Mesenchymal stem cell (in vitro differentiated cells and primary cell): ENCODE data around the gene PHPT1.

ENCODE experiments used
- DNase-seq: peaks from one replicate; pipeline ENCODE4 v3.0.0-alpha.2; 2013
- H2AFZ ChIP-seq: one replicate; pipeline ENCODE4 v1.6.1; 2013; ENCODE audit warnings: low read depth, mild to moderate bottlenecking, control low read depth, inconsistent platforms, low read length, moderate library complexity
- H2AK5ac ChIP-seq: 2 replicates; pipeline ENCODE4 v1.6.1; 2013; ENCODE audit warnings: low read length, moderate library complexity, mild to moderate bottlenecking, inconsistent platforms; ENCODE audit not compliant: severe bottlenecking
- H2BK120ac ChIP-seq: one replicate; pipeline ENCODE4 v1.6.1; 2013; ENCODE audit warnings: low read depth, mild to moderate bottlenecking, inconsistent platforms, low read length, moderate library complexity
- H2BK12ac ChIP-seq, 2 experiments: one replicate each; pipeline ENCODE4 v1.6.1; 2013; ENCODE audit warnings: inconsistent platforms in 2 of 2, low read length in 2 of 2, mild to moderate bottlenecking in 2 of 2, moderate library complexity in 2 of 2, control low read depth in 1 of 2
- H2BK15ac ChIP-seq: one replicate; pipeline ENCODE4 v1.6.1; 2013; ENCODE audit warnings: mild to moderate bottlenecking, low read depth, inconsistent platforms; ENCODE audit not compliant: poor library complexity, severe bottlenecking
- H2BK5ac ChIP-seq: 2 replicates; pipeline ENCODE4 v1.6.1; 2013; ENCODE audit warnings: low read depth, mild to moderate bottlenecking, low read length, control low read depth, inconsistent platforms; ENCODE audit not compliant: poor library complexity, severe bottlenecking
- H3K14ac ChIP-seq, 2 experiments: one replicate each; pipeline ENCODE4 v1.6.1; 2013; ENCODE audit warnings: inconsistent platforms in 2 of 2, low read length in 2 of 2, control low read depth in 1 of 2, mild to moderate bottlenecking in 1 of 2, moderate library complexity in 1 of 2
- H3K18ac ChIP-seq, 2 experiments: one replicate each; pipeline ENCODE4 v1.6.1; 2013; ENCODE audit warnings: inconsistent platforms in 2 of 2, low read length in 2 of 2, control low read depth in 1 of 2, low read depth in 1 of 2, mild to moderate bottlenecking in 1 of 2
- H3K23ac ChIP-seq, 2 experiments: one replicate each; pipeline ENCODE4 v1.6.1; 2013; ENCODE audit warnings: inconsistent platforms in 2 of 2, low read length in 2 of 2, mild to moderate bottlenecking in 2 of 2, moderate library complexity in 2 of 2, control low read depth in 1 of 2
- H3K27ac ChIP-seq: 2 replicates; pipeline ENCODE4 v1.5.1; 2013; ENCODE audit warnings: mild to moderate bottlenecking, moderate library complexity, low read length, control low read depth, inconsistent platforms; ENCODE audit not compliant: poor library complexity, severe bottlenecking
- H3K27me3 ChIP-seq, 2 experiments: 2 replicates each; pipeline versions ENCODE4 v1.6.1 to v1.7.0; 2013; ENCODE audit warnings: low read length in 2 of 2, mild to moderate bottlenecking in 2 of 2, moderate library complexity in 2 of 2, control low read depth in 1 of 2, inconsistent platforms in 1 of 2; ENCODE audit not compliant: control insufficient read depth in 1 of 2, insufficient read depth in 1 of 2
- H3K36me3 ChIP-seq, 2 experiments: 2 replicates each; pipeline versions ENCODE4 v1.6.1 to v1.7.0; 2013; ENCODE audit warnings: low read length in 2 of 2, control low read depth in 1 of 2, inconsistent platforms in 1 of 2, low read depth in 1 of 2, mild to moderate bottlenecking in 1 of 2; ENCODE audit not compliant: insufficient read depth in 2 of 2, control insufficient read depth in 1 of 2
- H3K4ac ChIP-seq, 2 experiments: one replicate each; pipeline ENCODE4 v1.6.1; 2013; ENCODE audit warnings: inconsistent platforms in 2 of 2, low read length in 2 of 2, mild to moderate bottlenecking in 2 of 2, moderate library complexity in 2 of 2, control low read depth in 1 of 2, low read depth in 1 of 2
- H3K4me1 ChIP-seq: 2 replicates; pipeline ENCODE4 v1.6.1; 2013; ENCODE audit warnings: low read depth, low read length, control low read depth; ENCODE audit not compliant: control insufficient read depth, insufficient read depth
- H3K4me2 ChIP-seq: 2 replicates; pipeline ENCODE4 v1.6.1; 2013; ENCODE audit warnings: low read length, mild to moderate bottlenecking, inconsistent platforms; ENCODE audit not compliant: poor library complexity, severe bottlenecking
- H3K4me3 ChIP-seq, 2 experiments: 2 replicates each; pipeline versions ENCODE4 v1.5.1 to v1.7.0; 2013; ENCODE audit warnings: low read length in 2 of 2, mild to moderate bottlenecking in 2 of 2, control low read depth in 1 of 2, low read depth in 1 of 2; ENCODE audit not compliant: insufficient read depth in 1 of 2
- H3K79me1 ChIP-seq: replicated peaks from 2 replicates; pipeline ENCODE4 v1.6.1; 2013; ENCODE audit warnings: mild to moderate bottlenecking, control low read depth, low read length, inconsistent platforms; ENCODE audit not compliant: poor library complexity, severe bottlenecking
- H3K9ac ChIP-seq: 2 replicates; pipeline ENCODE4 v1.7.0; 2013; ENCODE audit warnings: mild to moderate bottlenecking, low read length, moderate library complexity
- H3K9me3 ChIP-seq: 2 replicates; pipeline ENCODE4 v1.7.0; 2013; ENCODE audit warnings: mild to moderate bottlenecking, low read length; ENCODE audit not compliant: control insufficient read depth
- H4K8ac ChIP-seq: one replicate; pipeline ENCODE4 v1.6.1; 2013; ENCODE audit warnings: inconsistent platforms, mild to moderate bottlenecking, low read length, moderate library complexity
- H4K91ac ChIP-seq: one replicate; pipeline ENCODE4 v1.6.1; 2013; ENCODE audit warnings: mild to moderate bottlenecking, low read length, inconsistent platforms
- WGBS: methylation state at CpG from one replicate; pipeline ENCODE4 v1.1.7; 2013; ENCODE audit warnings: mixed read lengths; 5-methylcytosine and 5-hydroxymethylcytosine counted together

PHPT1 gene

DNA sequence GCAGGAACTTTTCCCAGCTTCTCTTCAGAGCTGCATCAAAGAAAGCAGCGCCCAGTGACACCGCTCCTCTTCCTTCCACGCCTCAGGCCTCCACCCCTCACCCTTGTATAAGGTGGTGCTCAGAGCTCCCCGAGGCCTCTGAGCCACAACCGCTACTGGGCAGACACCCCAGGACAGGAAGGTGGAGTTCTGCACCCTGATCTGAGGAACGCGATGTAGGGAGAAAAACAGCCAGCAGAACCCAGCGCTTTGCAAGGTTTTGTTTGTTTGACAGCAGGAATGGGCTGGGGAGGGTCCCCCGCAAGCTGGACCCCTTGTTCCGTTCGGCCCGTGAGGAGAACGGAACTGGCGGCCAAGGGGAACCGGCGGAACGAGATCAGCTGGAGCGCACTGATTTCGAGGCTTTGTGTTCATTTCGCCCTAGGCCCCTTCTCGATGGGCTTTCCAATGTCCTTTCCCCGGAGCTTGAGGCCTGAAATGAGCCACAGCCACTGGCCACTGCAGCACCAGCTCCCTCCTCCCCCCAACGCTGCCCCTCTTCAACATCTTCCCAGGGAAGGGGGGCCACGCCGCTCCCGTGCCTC is 12.8 kb downstream of the PHPT1 start:
- Histone ChIP-seq H3K9me3 (no peaks in the 10 kb centered on the region), H3K4me1 (peaks cover 35% of the 10 kb centered on the region), H3K23ac (no peak overlapping the region), H2BK15ac (no peak overlapping the region), H4K8ac (no peak overlapping the region), H2AK5ac (no peak overlapping the region), H3K79me1 (peaks cover 33% of the 10 kb centered on the region), H3K4ac (no peak overlapping the region), H3K27me3 (no peaks in the 10 kb centered on the region), H3K14ac (no peak overlapping the region), H2BK12ac (no peak overlapping the region), H2AFZ (no peak overlapping the region), H3K9ac (no peak overlapping the region), H2BK120ac (no peak overlapping the region), H3K4me3 (no peak overlapping the region), H3K27ac (no peak overlapping the region), H4K91ac (no peak overlapping the region), H3K4me2 (no peak overlapping the region), H3K36me3 (peaks cover 41 to 73% of the 10 kb centered on the region in 2 experiments), H3K18ac (no peak overlapping the region), H2BK5ac (no peak overlapping the region)
- no peak for DNase-seq
- WGBS = 93% methylated on average over 26 of the region's 26 CpGs

DNA sequence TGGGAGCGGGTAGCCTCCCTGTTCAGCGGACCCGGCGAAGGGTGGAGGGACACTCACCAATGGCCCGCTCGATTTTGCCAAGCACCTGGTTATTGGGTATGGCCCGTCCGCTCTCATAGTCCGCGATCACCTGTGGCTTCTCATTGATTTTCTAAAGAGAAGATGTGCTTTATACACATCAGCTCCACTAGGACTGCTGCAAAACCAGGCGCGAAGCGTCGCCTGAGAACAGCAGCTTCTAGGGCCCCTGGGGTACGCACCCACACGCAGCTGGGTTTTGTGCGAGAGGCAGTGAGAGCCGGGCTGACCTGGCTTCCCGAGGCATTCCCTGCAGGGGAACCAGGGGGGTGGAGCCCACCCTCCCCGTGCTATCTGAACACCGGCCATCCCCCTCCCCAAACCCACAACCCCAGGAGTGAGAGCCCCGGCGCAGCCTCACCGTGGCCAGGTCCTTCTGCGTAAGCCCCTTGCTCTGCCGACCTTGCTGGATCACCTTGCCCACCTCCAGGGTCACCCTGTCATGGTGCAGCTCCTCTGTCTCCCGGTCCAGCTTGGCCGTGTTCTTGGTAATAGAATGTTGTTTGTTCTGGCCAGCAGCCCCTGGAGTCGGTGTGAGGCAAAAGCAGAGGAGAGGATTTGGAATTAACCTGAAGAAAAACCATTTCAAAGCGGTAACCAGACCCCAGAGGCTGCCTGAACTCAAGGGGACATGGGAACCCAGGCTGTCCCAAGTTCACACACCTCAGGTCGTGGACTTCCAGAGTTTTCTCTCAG is 13.8 kb downstream of the PHPT1 start:
- no peak overlapping the region for H3K14ac ChIP-seq
- H3K23ac ChIP-seq = no peak overlapping the region
- no peak overlapping the region for H2BK5ac ChIP-seq
- no peaks in the 10 kb centered on the region for H3K9me3 ChIP-seq
- H2BK15ac ChIP-seq = no peak overlapping the region
- H3K27ac ChIP-seq = no peak overlapping the region
- peaks cover 37% of the 10 kb centered on the region for H3K79me1 ChIP-seq
- H2BK120ac ChIP-seq = no peak overlapping the region
- H3K4me3 ChIP-seq = no peak overlapping the region
- H3K4me2 ChIP-seq = no peak overlapping the region
- H4K91ac ChIP-seq = no peak overlapping the region
- 97% methylated on average over 31 of the region's 31 CpGs for WGBS
- H4K8ac ChIP-seq = peak overlapping the region; percentile 12
- no peak overlapping the region for H2AFZ ChIP-seq
- no peak overlapping the region for H3K9ac ChIP-seq
- peaks cover 47 to 63% of the 10 kb centered on the region in 2 experiments for H3K36me3 ChIP-seq
- H3K4ac ChIP-seq = no peak overlapping the region
- no peak overlapping the region for H2AK5ac ChIP-seq
- H2BK12ac ChIP-seq = no peak overlapping the region
- H3K18ac ChIP-seq = no peak overlapping the region
- no peaks in the 10 kb centered on the region for H3K27me3 ChIP-seq
- DNase-seq = no peak
- peaks cover 28% of the 10 kb centered on the region for H3K4me1 ChIP-seq

DNA sequence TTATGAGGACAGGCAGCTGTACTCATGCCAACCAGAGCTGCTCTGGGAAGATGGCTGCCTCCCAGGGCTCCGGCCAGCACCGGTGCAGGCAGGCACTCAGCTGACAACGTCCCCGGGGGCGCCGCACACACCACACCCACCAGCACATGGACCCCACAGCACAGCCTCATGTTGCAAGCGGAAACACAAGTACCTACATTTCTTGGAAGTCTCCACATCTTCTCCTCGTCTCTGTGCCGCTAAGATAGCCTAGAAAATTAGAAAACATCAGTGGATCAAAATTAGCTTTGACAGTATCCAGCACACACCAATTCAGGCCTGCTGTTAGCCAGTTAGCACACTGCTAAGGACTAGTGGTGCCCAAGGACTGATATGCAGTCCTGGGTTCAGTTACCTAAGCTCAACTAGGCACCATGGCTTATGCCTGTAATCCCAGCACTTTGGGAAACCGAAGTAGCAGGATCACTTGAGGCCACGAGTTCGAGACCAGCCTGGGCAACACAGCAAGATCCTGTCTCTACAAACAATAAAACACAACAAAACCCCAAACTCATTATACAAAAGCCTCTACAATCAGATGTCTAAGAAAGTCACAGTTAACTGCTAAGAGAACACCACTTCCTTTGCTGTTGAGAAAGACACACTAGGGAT is 14.5 kb downstream of the PHPT1 start:
- H3K27ac ChIP-seq = no peak overlapping the region
- H3K18ac ChIP-seq = no peak overlapping the region
- H2AK5ac ChIP-seq = no peak overlapping the region
- H3K36me3 ChIP-seq = peaks cover 48 to 60% of the 10 kb centered on the region in 2 experiments
- no peak overlapping the region for H3K23ac ChIP-seq
- H3K4ac ChIP-seq = no peak overlapping the region
- H3K79me1 ChIP-seq = peaks cover 34% of the 10 kb centered on the region
- no peak overlapping the region for H4K91ac ChIP-seq
- no peak overlapping the region for H2BK12ac ChIP-seq
- peak overlapping the region; percentile 42 for H3K9ac ChIP-seq
- no peak overlapping the region for H2BK120ac ChIP-seq
- H4K8ac ChIP-seq = no peak overlapping the region
- H3K14ac ChIP-seq = no peak overlapping the region
- H2BK15ac ChIP-seq = no peak overlapping the region
- H3K4me1 ChIP-seq = peaks cover 21% of the 10 kb centered on the region
- H3K4me3 ChIP-seq = no peak overlapping the region
- no peaks in the 10 kb centered on the region for H3K27me3 ChIP-seq
- no peak overlapping the region for H2BK5ac ChIP-seq
- 97% methylated on average over 12 of the region's 12 CpGs for WGBS
- no peak overlapping the region for H2AFZ ChIP-seq
- H3K9me3 ChIP-seq = no peaks in the 10 kb centered on the region
- no peak overlapping the region for H3K4me2 ChIP-seq
- DNase-seq = no peak
